Loucy (cell line): Measurements from ENCODE around the gene CR2.

ENCODE experiments used
- H2AFZ ChIP-seq: fragments of 200-600 bp; sonication (generic); 2 replicates; pipeline ENCODE4 v1.6.0; 2016; ENCODE audit warnings: antibody characterized with exemption, mild to moderate bottlenecking, low read length, moderate library complexity
- H3F3A ChIP-seq: fragments of 200-600 bp; 2 replicates; pipeline ENCODE4 v1.6.0; 2016; ENCODE audit warnings: antibody characterized with exemption, low read depth, mild to moderate bottlenecking
- H3K27me3 ChIP-seq: fragments of 200-600 bp; sonication (generic); 2 replicates; pipeline ENCODE4 v1.6.1; 2014; ENCODE audit warnings: low read length, mild to moderate bottlenecking; ENCODE audit not compliant: insufficient read depth, poor library complexity, severe bottlenecking
- H3K36me3 ChIP-seq: fragments of 200-600 bp; sonication (generic); 2 replicates; pipeline ENCODE4 v1.6.1; 2016; ENCODE audit warnings: low read length; ENCODE audit not compliant: insufficient read depth
- H3K4me1 ChIP-seq: fragments of 200-600 bp; sonication (generic); 2 replicates; pipeline ENCODE4 v1.5.1; 2014; ENCODE audit warnings: low read length, mild to moderate bottlenecking; ENCODE audit not compliant: insufficient read depth, poor library complexity, severe bottlenecking
- H3K4me2 ChIP-seq: fragments of 200-600 bp; sonication (generic); 2 replicates; pipeline ENCODE4 v1.6.0; 2014; ENCODE audit warnings: antibody characterized with exemption, low read length, low read depth, mild to moderate bottlenecking; ENCODE audit not compliant: poor library complexity, severe bottlenecking
- H3K4me3 ChIP-seq: fragments of 200-600 bp; sonication (generic); 2 replicates; pipeline ENCODE4 v1.5.1; 2014; ENCODE audit warnings: low read length, mild to moderate bottlenecking, mixed read lengths; ENCODE audit not compliant: poor library complexity, severe bottlenecking
- H3K79me2 ChIP-seq: fragments of 200-600 bp; sonication (generic); 2 replicates; pipeline ENCODE4 v1.6.1; 2014; ENCODE audit warnings: low read length; ENCODE audit not compliant: insufficient read depth
- H3K9ac ChIP-seq: fragments of 200-600 bp; sonication (generic); 2 replicates; pipeline ENCODE4 v1.6.0; 2014; ENCODE audit warnings: mild to moderate bottlenecking, low read depth, low read length, moderate library complexity; ENCODE audit not compliant: poor library complexity, severe bottlenecking
- H3K9me2 ChIP-seq: fragments of 200-600 bp; sonication (generic); replicated peaks from 2 replicates; pipeline ENCODE4 v1.6.1; 2016; ENCODE audit warnings: low read depth, low read length, mixed read lengths
- H3K9me3 ChIP-seq: fragments of 200-600 bp; sonication (generic); 2 replicates; pipeline ENCODE4 v1.6.1; 2014; ENCODE audit warnings: mild to moderate bottlenecking, antibody characterized with exemption, low read length, low read depth; ENCODE audit not compliant: insufficient read depth
- H4K20me1 ChIP-seq: fragments of 200-600 bp; sonication (generic); 2 replicates; pipeline ENCODE4 v1.6.0; 2014; ENCODE audit warnings: antibody characterized with exemption, low read length, mild to moderate bottlenecking; ENCODE audit not compliant: insufficient read depth, poor library complexity, severe bottlenecking
- CTCF ChIP-seq: fragments of 200-600 bp; sonication (generic); conservative IDR thresholded peaks from 2 replicates; pipeline ENCODE4 v1.5.1; 2014; ENCODE audit warnings: mild to moderate bottlenecking, antibody characterized with exemption, low read length
- EZH2phosphoT487 ChIP-seq: fragments of 200-600 bp; IDR thresholded peaks from 2 replicates; pipeline ENCODE4 v1.6.1; 2018; ENCODE audit warnings: antibody characterized with exemption, mild to moderate bottlenecking, moderate library complexity, borderline replicate concordance

CR2 gene

GRCh38 chr1:207417076-207417475 lies 37.1 kb upstream of the CR2 start:
- TF ChIP-seq EZH2phosphoT487 (no peak), CTCF (no peak)
- Histone ChIP-seq H3K36me3 (no peaks in the 10 kb centered on the region), H3K4me2 (no peak overlapping the region)

GRCh38 chr1:207418351-207418750 lies 35.8 kb upstream of the CR2 start:
- Histone ChIP-seq H3K27me3 (no peaks in the 10 kb centered on the region), H3K79me2 (no peaks in the 10 kb centered on the region), H4K20me1 (no peaks in the 10 kb centered on the region), H3K9ac (no peak overlapping the region), H3K9me3 (no peaks in the 10 kb centered on the region), H2AFZ (no peak overlapping the region), H3F3A (no peaks in the 10 kb centered on the region), H3K9me2 (no peaks in the 10 kb centered on the region), H3K4me3 (no peak overlapping the region), H3K36me3 (no peaks in the 10 kb centered on the region), H3K4me1 (no peaks in the 10 kb centered on the region), H3K4me2 (no peak overlapping the region)
- no peak for TF ChIP-seq EZH2phosphoT487
- no peak for TF ChIP-seq CTCF

More at GRCh38 chr1:207417076-207417475, 37.1 kb upstream of the CR2 start:
- Histone ChIP-seq H2AFZ (no peak overlapping the region), H3K4me3 (no peak overlapping the region), H3K4me1 (no peaks in the 10 kb centered on the region), H3K9me3 (no peaks in the 10 kb centered on the region), H3K9ac (no peak overlapping the region), H4K20me1 (no peaks in the 10 kb centered on the region), H3K79me2 (no peaks in the 10 kb centered on the region), H3F3A (no peaks in the 10 kb centered on the region), H3K9me2 (no peaks in the 10 kb centered on the region), H3K27me3 (no peaks in the 10 kb centered on the region)

- Histone ChIP-seq H3K36me3 (no peaks in the 10 kb centered on the region), H3K4me2 (no peak overlapping the region), H3K27me3 (no peaks in the 10 kb centered on the region), H3K9me3 (no peaks in the 10 kb centered on the region), H3K9me2 (no peaks in the 10 kb centered on the region), H3K79me2 (no peaks in the 10 kb centered on the region), H2AFZ (no peak overlapping the region), H3K9ac (no peak overlapping the region), H3K4me3 (no peak overlapping the region), H3K4me1 (no peaks in the 10 kb centered on the region), H4K20me1 (no peaks in the 10 kb centered on the region), H3F3A (no peaks in the 10 kb centered on the region)
- TF ChIP-seq EZH2phosphoT487 (no peak), CTCF (no peak)
These were observed 34.0 kb upstream of the CR2 start for GRCh38 chr1:207420109-207420508.
